Activated T-cell treated with anti-CD3 and anti-CD28 coated beads for 1 hour (primary cell): ENCODE results near the gene ADAM33.

Experiments used
- DNase-seq: peaks from one replicate; pipeline ENCODE4 v3.0.0-alpha.2; 2020; ENCODE audit warnings: low read depth

ADAM33 gene

GRCh38 chr20:3710011-3710466 is 28.2 kb upstream of the ADAM33 start:
- no peak for DNase-seq

GRCh38 chr20:3707508-3707899 is 25.7 kb upstream of the ADAM33 start:
- no peak for DNase-seq

- no peak for DNase-seq
Observed at GRCh38 chr20:3706774-3707507, 25.1 kb upstream of the ADAM33 start.

- DNase-seq: no peak
Observed at GRCh38 chr20:3705970-3706739, 24.3 kb upstream of the ADAM33 start.

- no peak for DNase-seq
Observed at GRCh38 chr20:3705491-3705969, 23.7 kb upstream of the ADAM33 start.

GRCh38 chr20:3704087-3704486 is 22.3 kb upstream of the ADAM33 start:
- DNase-seq: no peak

- DNase-seq: no peak
Observed at GRCh38 chr20:3702611-3703391, 21.0 kb upstream of the ADAM33 start.

- DNase-seq: no peak
Observed at GRCh38 chr20:3701061-3701998, 19.5 kb upstream of the ADAM33 start.

- no peak for DNase-seq
Observed at GRCh38 chr20:3699037-3699436, 17.2 kb upstream of the ADAM33 start.

- no peak for DNase-seq
Observed at GRCh38 chr20:3698591-3699001, 16.8 kb upstream of the ADAM33 start.

- no peak for DNase-seq
Observed at GRCh38 chr20:3697588-3698305, 15.9 kb upstream of the ADAM33 start.

GRCh38 chr20:3696745-3697587 is 15.2 kb upstream of the ADAM33 start:
- DNase-seq: no peak

GRCh38 chr20:3696200-3696599 is 14.4 kb upstream of the ADAM33 start:
- DNase-seq: no peak

- DNase-seq: no peak
Observed at GRCh38 chr20:3694864-3695263, 13.1 kb upstream of the ADAM33 start.

GRCh38 chr20:3693376-3693775 is 11.6 kb upstream of the ADAM33 start:
- no peak for DNase-seq

- DNase-seq: no peak
Observed at GRCh38 chr20:3692706-3693294, 11.0 kb upstream of the ADAM33 start.

GRCh38 chr20:3691897-3692296 is 10.1 kb upstream of the ADAM33 start:
- no peak for DNase-seq

GRCh38 chr20:3691306-3691705 is 9.5 kb upstream of the ADAM33 start:
- no peak for DNase-seq

GRCh38 chr20:3690413-3690812 is 8.6 kb upstream of the ADAM33 start:
- DNase-seq: no peak
